Esophagus muscularis mucosa (tissue), 4 donors: Measurements from ENCODE around the gene FLNC.

ENCODE experiments used
- EP300 ChIP-seq: sonication (generic); formaldehyde crosslinking; IDR thresholded peaks from one replicate; pipeline ENCODE4 v1.6.1; 2017; ENCODE audit warnings: antibody characterized with exemption
- POLR2AphosphoS5 ChIP-seq, 2 donors: sonication (generic); formaldehyde crosslinking; IDR thresholded peaks; one replicate each; pipeline ENCODE4 v1.6.1; 2017; ENCODE audit warnings: antibody characterized with exemption in 2 of 2
- TF ChIP-seq, protein P1 (sequence below), 3 experiments: fragments of 200-600 bp in 2 of 3; fragments of 450-650 bp in 1 of 3; sonication (generic) in 2 of 3; IDR thresholded peaks; one replicate each; pipeline ENCODE4 v1.5.1; 2017 to 2019; ENCODE audit warnings: antibody characterized with exemption in 3 of 3, mild to moderate bottlenecking in 2 of 3, moderate library complexity in 1 of 3

DNA sequence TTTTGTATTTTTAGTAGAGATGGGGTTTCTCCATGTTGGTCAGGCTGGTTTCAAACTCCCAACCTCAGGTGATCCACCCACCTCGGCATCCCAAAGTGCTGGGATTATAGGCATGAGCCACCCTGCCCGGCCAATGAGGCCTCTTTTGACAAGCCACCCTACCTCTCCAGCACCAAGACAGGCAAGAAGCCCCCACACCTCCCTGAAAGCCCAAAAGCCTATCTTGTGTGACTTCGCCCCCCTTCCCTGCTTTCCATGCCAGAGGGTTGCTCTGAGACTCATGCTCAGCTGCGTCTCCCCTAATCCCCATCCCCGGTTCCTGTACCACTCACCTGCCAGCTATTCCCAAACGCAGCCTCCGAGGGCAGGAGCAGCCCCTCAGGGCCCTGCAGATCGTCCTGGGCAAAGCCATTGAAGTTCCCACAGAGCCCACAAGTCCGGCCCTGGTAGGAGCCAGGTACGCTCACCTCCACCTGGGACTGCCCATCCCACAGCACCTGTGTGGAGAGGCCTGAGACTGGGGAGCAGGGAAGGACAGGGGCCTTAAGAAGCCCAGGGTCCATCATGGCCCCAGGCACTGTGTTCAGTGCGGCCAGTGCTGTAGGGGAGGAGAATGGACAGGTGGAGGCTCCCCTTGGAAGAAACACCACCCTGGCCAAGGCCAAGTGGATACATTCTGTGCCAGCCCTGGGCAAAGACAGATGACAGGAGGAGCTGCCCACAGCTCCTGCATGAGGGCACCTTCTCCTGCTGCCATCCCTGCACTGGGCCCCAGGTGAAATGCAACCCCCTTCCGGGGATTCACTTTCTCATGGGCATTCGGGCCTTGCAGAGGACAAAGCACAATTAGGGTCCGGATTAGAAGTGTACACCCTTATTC, 48.3 kb downstream of the FLNC start:
- TF ChIP-seq, protein P1, sequence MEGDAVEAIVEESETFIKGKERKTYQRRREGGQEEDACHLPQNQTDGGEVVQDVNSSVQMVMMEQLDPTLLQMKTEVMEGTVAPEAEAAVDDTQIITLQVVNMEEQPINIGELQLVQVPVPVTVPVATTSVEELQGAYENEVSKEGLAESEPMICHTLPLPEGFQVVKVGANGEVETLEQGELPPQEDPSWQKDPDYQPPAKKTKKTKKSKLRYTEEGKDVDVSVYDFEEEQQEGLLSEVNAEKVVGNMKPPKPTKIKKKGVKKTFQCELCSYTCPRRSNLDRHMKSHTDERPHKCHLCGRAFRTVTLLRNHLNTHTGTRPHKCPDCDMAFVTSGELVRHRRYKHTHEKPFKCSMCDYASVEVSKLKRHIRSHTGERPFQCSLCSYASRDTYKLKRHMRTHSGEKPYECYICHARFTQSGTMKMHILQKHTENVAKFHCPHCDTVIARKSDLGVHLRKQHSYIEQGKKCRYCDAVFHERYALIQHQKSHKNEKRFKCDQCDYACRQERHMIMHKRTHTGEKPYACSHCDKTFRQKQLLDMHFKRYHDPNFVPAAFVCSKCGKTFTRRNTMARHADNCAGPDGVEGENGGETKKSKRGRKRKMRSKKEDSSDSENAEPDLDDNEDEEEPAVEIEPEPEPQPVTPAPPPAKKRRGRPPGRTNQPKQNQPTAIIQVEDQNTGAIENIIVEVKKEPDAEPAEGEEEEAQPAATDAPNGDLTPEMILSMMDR (IDR thresholded peaks at IDR 0.05): no peak
- TF ChIP-seq EP300 (no peak), POLR2AphosphoS5 (IDR thresholded peaks at IDR 0.05) (no peak)
